AG04449 (cell line): ENCODE data around the gene FILIP1L.

Experiments used
- CTCF ChIA-PET: fragments of 350-600 bp; formaldehyde crosslinking; extraction: SDS; loops from one replicate; lab custom pipeline; 2021; ENCODE audit warnings: antibody characterized with exemption; lab: Yijun Ruan, JAX
- POLR2A ChIA-PET: fragments of 400-600, 350-600 bp; formaldehyde crosslinking; extraction: SDS; loops from one replicate; lab custom pipeline; 2020; ENCODE audit warnings: antibody characterized with exemption, inconsistent platforms; lab: Yijun Ruan, JAX
- DNase-seq: peaks from one replicate; pipeline ENCODE4 v3.0.0-alpha.2; 2010; ENCODE audit warnings: low read depth, low spot score
- H3K4me3 ChIP-seq: 2 replicates; pipeline ENCODE4 v1.5.1; 2011; ENCODE audit warnings: low read depth, mild to moderate bottlenecking, control low read depth, low read length
- CTCF ChIP-seq: IDR thresholded peaks from one replicate; pipeline ENCODE4 v1.5.1; 2011; ENCODE audit warnings: mild to moderate bottlenecking, moderate library complexity, low read length, control low read depth, inconsistent platforms; ENCODE audit not compliant: insufficient read depth; ENCODE audit errors: missing control alignments

FILIP1L gene

DNA sequence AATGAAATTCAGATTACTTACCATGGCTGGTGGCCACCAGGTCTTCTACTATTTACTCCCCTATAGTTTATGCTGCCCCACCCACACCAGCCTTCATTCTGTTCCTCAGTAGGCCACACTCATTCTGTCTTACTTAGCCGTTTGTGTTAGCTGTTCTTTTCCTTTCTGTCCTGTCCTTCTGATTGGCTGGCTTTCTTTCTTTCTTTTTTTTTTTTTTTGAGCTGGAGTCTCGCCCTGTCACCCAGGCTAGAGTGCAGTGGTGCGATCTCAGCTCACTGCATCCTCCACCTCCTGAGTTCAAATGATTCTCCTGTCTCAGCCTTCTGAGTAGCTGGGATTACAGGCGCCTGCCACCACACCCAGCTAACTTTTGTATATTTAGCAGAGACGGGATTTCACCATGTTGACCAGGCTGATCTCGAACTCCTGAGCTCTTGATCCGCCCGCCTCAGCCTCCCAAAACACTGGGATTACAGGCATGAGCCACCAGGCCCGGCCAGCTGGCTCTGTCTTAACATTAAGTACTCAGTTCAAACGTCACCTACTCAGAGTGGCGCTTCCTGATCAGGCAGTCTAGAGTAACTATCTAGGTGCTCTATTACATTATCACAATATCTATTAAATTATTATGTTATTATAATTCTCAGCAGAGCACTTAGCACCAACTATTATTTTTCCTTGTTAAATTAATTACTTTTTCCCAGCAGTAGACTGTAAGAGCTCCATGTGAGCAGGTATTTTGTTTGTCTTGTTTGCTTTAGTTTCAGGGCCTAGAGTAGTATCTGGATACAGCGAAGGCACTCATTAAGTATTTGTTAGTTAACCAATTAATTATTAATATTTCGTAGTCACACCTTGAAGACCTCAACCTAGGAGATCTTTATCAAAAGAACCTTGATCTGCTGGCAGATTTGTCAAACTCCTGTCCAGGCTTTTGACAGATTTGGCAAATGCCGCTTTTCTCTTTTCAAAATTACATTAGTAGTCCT is 290.3 kb downstream of the FILIP1L start:
- DNase-seq, result no peak
- no peak for TF ChIP-seq CTCF
- no peak overlapping the region for H3K4me3 ChIP-seq
- POLR2A ChIA-PET, result no interaction called here
- CTCF ChIA-PET, result interaction anchor here (1.1 to 2.7 kb wide), 5 partner anchors 8 to 234 kb away, joined by 3 to 14 read pairs (median 6); no protein-coding TSS in a partner anchor

- DNase-seq, result no peak
- peak overlapping the region; percentile 86; the same call in 1 of the 2 replicates for H3K4me3 ChIP-seq
- no peak for TF ChIP-seq CTCF
- ChIA-PET POLR2A (no interaction called here), CTCF (interaction anchor here (1.6 kb wide), 1 partner anchor 10 kb away, joined by 16 read pairs; no protein-coding TSS in a partner anchor)
Observed at GRCh38 chr3:99818818-99819217, 295.5 kb downstream of the FILIP1L start.

GRCh38 chr3:99817437-99818240 is 296.7 kb downstream of the FILIP1L start, which contains the start of gene CMSS1:
TSS of gene CMSS1 (plus strand) at chr3:99817862.
- TF ChIP-seq CTCF, result peak; percentile 45
- DNase-seq, result no peak
- ChIA-PET POLR2A (interaction anchor here (0.6 kb wide), 2 partner anchors 15 to 43 kb away, joined by 3 read pairs; no protein-coding TSS in a partner anchor), CTCF (interaction anchor here (0.7 to 1.6 kb wide), 4 partner anchors 9 to 477 kb away, joined by 3 to 16 read pairs (median 4); no protein-coding TSS in a partner anchor)
- peak within 1 kb of the TSS; percentile 86 for H3K4me3 ChIP-seq

- ChIA-PET CTCF (interaction anchor here (1.6 kb wide), 1 partner anchor 9 kb away, joined by 16 read pairs; no protein-coding TSS in a partner anchor), POLR2A (interaction anchor here (0.6 kb wide), 1 partner anchor 44 kb away, joined by 3 read pairs; no protein-coding TSS in a partner anchor)
- no peak for DNase-seq
- H3K4me3 ChIP-seq, result peak overlapping the region; percentile 86
- TF ChIP-seq CTCF, result no peak
Observed at GRCh38 chr3:99817047-99817436, 297.3 kb downstream of the FILIP1L start.

- POLR2A ChIA-PET, result no interaction called here
- H3K4me3 ChIP-seq, result no peak overlapping the region
- TF ChIP-seq CTCF, result no peak
- no peak for DNase-seq
- CTCF ChIA-PET, result interaction anchor here (0.9 to 1.6 kb wide), 3 partner anchors 9 to 787 kb away, joined by 4 to 6 read pairs (median 5); no protein-coding TSS in a partner anchor
Observed at GRCh38 chr3:99810403-99810802, 303.9 kb downstream of the FILIP1L start.
